ENCODE measurements around the gene CASK.

CASK gene

GRCh38 chrX:41906515-41907187, 16.7 kb downstream of the CASK start:
- no peak for DNase-seq

DNA sequence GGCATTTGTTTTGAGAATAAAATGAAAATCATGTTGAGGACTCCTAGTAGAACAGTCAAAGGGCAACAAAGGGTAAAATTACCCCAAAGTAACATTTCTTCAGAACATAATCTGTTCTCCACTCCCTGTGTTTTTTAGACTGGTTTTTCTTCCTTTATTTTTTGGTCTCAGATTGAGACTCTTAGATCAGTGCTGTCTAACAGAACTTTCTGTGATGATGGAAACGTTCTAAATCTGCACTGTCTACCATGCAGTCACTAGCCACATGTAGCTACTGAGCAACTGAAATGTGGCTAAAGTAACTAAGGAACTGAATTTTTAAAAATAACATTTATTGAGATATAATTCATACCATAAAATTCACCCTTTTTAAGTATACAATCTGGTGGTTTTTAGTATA, 19.8 kb downstream of the CASK start:
- no peak for DNase-seq

DNA sequence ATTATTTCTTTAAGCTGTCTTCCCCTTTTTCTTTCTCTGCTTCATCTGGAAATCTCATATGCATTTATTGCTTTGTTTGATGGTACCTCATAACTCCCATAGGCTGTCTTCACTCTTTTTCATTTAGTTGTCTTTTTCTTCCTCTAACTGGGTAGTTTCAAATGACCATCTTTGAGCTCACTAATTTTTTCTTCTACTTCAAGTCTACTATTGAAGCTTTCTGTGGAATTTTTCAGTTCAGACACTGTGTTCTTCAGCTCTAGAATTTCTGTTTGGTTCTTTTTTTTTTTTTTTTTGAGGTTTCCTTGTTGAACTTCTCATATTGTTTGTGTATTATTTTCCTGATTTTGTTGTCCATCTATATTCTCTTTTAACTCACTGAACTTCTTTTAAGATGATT, 23.0 kb downstream of the CASK start:
- DNase-seq, result no peak

- DNase-seq, result no peak
Measured at GRCh38 chrX:41895826-41896225, 27.5 kb downstream of the CASK start.

- no peak for DNase-seq
Measured at GRCh38 chrX:41890026-41890423, 33.3 kb downstream of the CASK start.

DNA sequence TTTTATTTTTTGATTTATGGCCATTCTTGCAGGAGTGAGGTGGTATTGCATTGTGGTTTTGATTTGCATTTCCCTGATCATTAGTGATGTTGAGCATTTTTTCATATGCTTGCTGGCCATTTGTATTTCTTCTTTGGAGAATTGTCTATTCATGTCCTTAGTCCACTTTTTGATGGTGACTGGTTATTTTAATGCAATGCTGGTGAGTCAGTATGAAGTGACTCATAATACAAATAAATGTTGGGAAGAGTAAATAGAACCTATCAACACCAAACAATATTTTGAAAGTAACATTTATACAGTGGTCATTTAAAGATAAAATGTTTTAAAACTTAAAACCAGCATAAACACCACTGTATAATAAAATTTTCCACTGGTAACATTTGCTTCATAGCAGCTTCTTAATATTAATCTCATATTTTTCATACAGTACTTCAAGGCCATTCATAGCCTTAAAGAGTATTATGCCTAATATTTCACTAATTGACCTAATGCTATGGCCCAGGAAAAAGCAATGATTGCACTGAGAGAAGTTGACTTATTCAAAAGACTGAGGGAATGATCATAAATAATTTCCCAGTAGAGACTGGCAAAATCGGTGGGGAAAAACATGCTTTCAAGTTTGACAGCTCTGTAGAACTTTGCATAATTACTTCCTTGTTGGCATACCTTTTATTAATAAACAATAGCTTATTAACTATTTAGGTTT, 33.9 kb downstream of the CASK start:
- DNase-seq, result no peak

GRCh38 chrX:41887691-41888090, 35.7 kb downstream of the CASK start:
- no peak for DNase-seq

DNA sequence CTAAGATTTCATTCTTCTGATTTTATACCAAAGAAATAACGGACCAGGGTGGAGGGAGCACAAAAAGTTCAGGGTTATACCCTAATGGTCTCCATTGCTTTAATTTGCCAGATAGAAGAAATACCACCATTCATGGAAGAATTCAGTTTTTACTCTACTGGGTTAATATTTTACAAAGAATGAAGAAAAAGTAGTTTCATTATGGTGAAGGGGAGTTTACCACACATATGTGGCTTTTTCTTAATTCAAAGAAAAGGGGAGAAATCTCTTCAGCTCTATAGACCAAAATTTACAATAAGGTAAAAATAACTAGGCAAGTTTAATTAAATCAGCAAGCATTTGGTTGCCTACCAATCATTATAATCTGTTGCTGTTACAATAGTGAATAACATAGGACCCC, 37.6 kb downstream of the CASK start:
- DNase-seq, result no peak

DNA sequence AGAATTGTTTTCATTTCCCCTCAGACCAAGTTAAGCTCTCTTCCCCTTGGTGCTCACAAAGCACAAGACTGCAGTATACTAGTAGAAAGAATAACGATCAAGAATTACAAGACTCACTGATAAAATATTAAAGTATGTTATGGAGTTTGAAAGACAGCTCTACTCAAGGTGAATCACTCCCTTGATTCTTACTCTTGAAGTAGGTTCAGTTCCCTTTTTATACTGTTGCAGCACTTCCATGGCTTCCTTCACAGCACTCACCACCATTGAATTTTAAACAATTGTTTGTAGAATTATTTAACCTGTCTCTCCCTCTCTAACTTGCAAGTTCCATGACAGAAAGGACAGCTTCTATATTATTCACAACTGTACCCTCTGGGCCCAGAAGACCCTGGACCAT, 42.2 kb downstream of the CASK start:
- no peak for DNase-seq

GRCh38 chrX:41877167-41877566, 46.2 kb downstream of the CASK start:
- no peak for DNase-seq

DNA sequence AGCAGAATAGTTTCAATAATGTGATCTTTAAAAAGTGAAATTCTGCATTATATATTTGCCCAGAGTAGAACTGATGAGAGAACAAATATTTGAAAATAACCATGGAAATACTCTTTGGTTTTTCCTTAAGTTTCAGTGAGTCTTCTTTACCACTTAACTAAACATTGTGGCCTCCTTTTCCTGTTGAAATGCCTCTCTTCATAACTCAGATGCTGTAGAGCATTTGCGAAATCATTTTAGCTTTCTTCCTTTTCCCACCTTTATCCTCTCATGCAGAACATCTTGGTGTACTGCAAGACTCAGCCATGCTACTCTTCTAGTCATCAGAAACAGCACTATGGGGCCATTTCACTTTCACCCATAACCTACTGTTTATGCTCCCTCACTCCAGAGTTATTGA, 48.2 kb downstream of the CASK start:
- DNase-seq, result no peak

DNA sequence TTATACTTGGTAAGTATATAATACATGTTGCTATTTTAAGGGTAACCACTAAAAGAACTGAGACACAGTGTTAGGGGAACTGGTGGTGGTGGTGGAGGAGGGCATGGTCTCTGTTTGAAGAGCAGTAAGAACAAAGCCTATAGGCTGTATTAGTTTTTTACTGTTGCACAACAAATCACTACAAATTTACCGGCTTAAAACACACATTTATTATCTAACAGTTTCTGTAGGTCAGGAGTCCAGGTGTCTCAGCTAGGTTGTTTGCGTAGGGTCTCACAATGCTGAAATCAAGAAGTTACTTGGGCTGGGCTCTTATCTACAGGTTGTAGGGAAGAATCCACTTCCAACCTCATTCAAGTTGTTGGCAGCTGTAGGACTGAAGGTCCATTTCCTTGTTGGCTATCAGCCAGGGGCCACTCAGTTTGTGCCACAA, 52.6 kb downstream of the CASK start:
- DNase-seq, result peak; percentile 31

- peak; percentile 77 for DNase-seq
Measured at GRCh38 chrX:41868392-41868977, 54.9 kb downstream of the CASK start.

DNA sequence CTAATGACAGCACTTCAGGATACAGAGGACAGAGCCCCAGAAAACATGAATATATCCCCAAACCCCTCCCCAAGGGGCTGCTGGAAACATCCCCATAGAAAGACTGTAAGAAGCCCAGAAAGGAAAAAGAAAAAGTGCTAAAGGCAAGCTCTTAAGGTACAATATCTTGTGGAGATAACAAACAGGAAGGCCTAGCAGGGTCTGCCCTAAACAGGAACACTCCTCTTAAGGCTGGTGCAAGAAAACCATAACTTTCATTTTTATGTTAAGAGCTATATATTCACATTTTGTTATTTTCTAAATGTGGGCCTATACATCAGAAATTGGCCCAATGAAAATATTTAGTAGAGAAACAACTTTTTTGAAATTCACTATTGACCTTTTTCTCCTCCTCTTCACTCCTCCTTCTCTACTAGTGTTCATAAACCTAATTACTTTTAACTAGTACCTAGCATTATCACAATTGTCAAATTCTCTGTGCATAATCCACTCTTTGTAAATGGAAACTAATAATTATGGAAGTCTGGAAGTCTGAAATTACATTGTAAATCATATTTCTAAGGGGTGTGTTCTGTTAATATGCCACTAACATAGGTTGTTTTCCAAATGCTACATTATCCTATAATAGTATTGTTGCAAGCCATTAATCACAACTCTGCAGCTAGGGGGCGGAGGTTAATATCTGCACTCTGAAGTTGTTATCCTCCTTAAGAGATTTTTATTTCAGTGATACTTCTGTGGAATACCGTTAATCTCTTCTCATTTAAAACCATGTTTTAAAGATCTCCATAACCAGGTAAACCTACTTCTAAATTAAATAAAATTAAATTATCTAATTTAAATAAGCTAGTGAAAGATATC, 59.8 kb downstream of the CASK start:
- DNase-seq, result peak; percentile 66

- DNase-seq, result no peak
Measured at GRCh38 chrX:41862562-41863184, 60.7 kb downstream of the CASK start.

DNA sequence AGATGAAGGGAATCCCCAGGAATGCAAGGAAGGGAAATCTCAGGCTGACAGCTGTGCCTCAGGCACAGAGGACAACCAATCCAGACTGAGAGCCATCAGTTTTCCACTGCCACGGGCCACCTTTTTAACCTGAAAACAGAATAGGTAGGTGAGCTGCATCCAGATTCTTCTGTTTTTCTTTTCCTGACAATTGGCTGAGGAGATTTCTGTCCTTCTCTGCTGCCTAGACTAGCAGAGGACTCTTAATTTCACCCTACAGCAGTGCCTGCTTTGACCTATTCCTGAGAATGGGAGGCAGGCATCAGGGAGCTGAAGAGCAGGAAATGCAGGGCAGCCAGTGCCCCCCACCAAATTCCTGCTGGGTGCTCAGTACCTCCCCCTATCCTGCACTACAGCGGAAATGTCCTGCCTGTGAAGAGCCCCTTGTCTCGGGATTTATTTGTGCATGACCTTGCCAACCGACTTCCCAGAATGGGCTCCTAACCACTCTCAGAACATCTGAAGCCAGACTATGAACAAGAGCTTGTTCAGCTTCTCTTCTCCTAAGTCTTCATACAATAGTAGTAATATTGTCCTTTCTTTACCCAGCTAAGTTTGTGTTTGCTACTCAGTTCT, 65.1 kb downstream of the CASK start:
- no peak for DNase-seq

GRCh38 chrX:41857670-41858069, 65.7 kb downstream of the CASK start:
- no peak for DNase-seq

- DNase-seq, result no peak
Measured at GRCh38 chrX:41846714-41847113, 76.6 kb downstream of the CASK start.

- DNase-seq, result no peak
Measured at GRCh38 chrX:41837270-41837944, 85.9 kb downstream of the CASK start.

DNA sequence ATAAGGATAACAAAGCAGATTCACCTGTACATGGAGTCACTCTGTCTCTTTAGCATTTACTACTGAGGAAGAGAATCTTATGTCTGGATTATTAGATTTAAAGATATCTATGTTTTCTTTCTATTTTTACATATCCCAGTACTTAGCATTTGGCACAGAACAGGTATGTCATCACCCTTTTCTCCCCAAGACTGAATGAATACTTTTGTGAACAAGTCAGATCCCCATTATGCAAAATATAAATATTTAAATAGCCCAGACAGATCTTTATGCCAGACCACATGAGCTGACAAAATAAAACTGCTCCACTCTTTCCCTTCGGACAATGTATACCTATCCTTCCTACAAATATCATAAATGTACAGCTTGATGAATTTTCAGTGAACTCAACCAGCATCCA, 94.5 kb downstream of the CASK start:
- no peak for DNase-seq

DNA sequence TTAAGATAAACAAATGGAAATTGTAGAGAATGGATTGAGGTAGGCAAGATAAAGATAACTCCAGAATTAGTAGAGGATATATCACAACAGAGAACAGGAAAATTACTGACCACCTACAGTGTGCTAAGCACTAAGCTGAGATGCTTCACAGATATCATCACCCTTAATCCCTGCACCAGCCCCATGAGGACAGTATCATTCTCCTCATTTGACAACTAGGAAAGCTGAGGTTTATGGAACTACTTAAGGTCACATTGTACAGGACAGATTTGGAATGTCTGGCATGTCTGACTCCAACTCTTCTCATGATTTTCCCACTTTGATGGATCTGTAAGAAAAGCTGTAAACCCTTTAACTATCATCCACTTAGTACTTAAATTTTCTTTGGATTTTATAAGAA, 95.5 kb downstream of the CASK start:
- DNase-seq, result no peak

DNA sequence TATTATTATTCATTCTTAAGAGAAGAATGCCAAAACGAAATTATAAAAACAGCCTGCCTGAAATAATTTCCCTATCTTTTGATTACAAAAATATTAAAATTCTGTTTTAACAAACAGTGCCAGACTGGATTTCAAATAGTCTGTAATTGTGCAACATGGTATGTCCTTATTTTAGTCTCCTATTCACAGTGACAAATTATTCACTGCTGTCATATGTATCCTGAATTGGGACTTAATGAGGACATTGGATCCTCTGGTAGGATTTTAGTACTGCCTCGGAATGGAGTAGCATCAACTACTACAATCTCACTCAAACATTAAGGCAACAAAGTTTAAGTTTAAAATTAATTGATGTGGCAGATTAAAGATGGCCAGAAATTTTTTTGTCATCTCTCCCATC, 97.6 kb downstream of the CASK start:
- no peak for DNase-seq
